HG03520 (cell line): ENCODE data around the gene CACNA2D3.

ENCODE experiments used
- ATAC-seq: cut with Tn5 transposase; IDR thresholded peaks from one replicate; pipeline ENCODE4 v1.9.1; 2021; ENCODE audit warnings: mild to moderate bottlenecking, moderate library complexity; ENCODE audit not compliant: unreplicated experiment

Gene CACNA2D3

GRCh38 chr3:54126551-54126950, 4.2 kb downstream of the CACNA2D3 start:
- no peak for ATAC-seq

- no peak for ATAC-seq
These were observed 5.2 kb downstream of the CACNA2D3 start for GRCh38 chr3:54127499-54128056.

DNA sequence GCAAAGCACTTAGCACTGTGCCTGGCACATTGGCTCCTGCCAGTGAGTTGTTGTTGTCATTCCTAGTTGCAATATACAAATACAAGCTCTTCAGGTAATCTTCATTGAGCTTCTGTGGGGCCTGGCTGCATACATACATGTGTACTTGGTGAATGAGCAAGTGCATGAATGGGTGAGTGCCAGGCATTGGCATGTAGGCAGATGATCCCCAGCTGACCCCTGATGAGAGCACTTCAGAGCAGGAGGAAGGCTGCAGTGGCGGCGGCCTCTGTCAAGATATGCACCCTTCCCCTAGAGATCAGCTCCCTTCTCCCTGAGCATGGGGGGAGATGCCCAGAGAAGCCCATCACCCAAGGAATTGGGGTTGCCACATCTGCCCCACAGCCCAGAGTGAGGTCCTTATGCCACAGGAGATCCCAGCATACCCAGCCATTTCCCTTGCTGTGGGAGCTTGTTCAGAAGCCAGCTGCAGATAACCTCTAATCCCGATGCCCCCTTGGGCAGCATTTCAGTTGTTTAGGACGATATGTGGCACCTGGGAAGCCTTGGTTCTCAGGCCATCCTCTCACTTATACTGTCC, 8.8 kb downstream of the CACNA2D3 start:
- no peak for ATAC-seq

DNA sequence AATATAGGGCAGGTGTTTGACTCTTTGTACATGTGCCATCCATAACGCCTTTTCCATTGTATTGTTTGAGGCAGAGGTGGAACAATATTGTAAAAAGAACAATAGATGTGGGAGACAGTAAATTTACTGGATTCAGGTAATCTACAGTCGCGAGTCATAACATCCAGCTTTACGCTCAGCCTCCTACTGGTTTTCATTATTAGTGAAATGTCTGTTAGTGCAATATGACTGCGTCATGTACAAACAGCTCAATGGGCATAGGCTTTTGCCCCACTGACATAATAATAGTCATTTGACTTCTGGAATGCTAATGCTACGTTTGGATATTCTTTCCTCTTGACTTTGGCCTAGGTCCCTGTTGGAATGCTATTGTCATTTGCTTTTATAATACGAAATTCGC, 9.5 kb downstream of the CACNA2D3 start:
- ATAC-seq, result no peak

DNA sequence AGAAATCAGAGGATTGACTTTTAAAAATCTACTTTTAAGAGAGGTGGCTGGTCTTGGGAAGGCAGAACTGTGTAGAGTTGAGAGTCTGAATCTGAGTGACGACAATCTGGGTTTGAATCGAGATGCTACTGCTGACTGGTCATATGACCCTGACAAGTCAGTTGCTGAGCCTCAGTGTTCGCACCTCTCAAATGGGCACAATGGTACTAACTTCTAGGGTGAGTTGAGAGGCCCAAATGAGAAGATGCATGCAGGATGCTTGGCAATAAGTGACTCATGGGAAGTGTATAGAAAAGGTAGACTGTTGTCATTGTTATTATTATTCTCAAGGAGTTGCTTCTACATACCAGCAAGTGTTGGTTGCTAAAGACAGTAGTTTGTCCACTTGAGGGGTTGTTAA, 10.3 kb downstream of the CACNA2D3 start:
- no peak for ATAC-seq

- no peak for ATAC-seq
These were observed 10.8 kb downstream of the CACNA2D3 start for GRCh38 chr3:54133196-54133595.

- ATAC-seq, result no peak
These were observed 11.8 kb downstream of the CACNA2D3 start for GRCh38 chr3:54134155-54134554.

DNA sequence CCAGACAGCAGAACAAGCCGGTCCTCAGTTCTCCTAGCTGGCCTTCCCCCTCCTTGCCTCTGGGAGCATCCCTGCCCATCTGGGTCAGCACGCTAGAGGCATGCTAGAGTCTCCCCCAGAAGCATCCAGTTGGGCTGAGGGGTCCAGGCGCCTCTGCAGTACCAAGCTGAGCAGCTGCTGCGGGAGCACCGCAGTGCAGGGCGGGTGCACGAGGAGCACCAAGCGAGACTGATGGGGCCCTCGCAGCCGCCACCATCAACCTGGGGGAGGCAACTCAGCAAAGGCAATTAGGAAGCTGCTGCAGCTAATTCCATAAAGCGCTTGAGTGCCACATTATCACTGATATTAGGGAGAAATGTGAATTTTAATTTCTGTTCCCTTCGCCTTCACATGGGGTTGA, 12.4 kb downstream of the CACNA2D3 start:
- no peak for ATAC-seq

GRCh38 chr3:54137311-54137710, 15.0 kb downstream of the CACNA2D3 start:
- ATAC-seq, result no peak

GRCh38 chr3:54138937-54139547, 16.7 kb downstream of the CACNA2D3 start:
- ATAC-seq, result no peak

- no peak for ATAC-seq
These were observed 17.3 kb downstream of the CACNA2D3 start for GRCh38 chr3:54139630-54140029.

GRCh38 chr3:54144284-54144683, 21.9 kb downstream of the CACNA2D3 start:
- ATAC-seq, result no peak

DNA sequence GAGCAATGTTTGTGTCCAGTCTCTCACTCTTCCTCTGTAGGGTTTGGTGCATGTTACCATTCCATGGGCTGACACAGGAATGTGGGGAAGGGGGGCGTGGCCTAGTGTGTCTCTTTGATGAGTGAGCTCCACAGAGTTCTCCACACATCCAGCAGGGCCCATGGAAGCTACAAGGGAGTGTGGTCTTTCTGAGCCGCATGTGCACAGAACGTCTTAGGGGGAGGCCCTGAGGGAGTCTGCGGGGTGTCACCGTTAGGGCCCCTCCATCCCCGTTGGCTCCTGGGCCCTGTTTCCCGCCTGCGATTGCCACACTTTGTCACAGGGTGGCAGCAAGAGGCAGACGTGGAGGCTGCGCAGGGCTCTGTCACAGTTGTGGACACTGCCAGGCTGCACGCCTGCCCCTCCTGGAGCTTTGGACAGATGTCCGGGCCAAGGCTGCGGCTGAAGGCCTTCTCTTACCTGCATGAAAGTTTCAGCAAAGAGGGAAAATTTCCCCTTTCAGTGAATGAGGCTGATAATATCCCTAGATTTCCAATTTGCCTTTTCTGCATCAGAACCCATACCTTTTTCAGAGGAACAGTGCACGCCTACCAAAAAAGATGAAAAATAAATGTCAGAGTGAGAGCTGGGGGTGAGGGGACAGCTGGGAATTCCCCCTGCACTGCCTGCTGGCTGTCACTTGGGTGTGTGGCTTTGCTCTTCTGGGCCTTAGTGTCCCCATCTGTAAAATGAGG, 24.3 kb downstream of the CACNA2D3 start:
- no peak for ATAC-seq

DNA sequence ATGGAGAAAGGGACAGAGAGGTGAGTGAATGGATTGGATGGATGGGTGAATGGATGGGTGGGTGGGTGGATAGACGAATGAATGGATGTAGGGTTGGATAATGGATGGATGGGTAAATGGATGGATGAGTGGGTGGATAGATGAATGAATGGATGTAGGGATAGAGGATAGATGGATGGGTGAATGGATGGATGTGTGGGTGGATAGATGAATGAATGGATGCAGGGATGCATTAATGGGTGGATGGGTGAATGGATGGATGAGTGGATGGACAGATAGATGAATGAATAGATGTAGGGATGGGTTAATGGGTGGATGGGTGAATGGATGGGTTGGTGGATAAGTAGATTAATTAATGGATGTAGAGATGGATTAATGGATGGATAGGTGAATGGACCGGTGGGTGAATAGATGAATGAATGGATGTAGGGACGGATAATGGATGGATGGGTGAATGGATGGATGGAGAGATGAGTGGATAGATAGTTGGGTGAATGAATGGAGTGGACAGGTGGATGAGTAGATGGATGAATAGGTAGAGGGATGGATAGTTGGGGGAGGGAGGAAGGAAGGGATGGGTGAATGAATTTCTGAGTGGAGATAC, 28.6 kb downstream of the CACNA2D3 start:
- no peak for ATAC-seq

- no peak for ATAC-seq
These were observed 31.1 kb downstream of the CACNA2D3 start for GRCh38 chr3:54153477-54153876.

DNA sequence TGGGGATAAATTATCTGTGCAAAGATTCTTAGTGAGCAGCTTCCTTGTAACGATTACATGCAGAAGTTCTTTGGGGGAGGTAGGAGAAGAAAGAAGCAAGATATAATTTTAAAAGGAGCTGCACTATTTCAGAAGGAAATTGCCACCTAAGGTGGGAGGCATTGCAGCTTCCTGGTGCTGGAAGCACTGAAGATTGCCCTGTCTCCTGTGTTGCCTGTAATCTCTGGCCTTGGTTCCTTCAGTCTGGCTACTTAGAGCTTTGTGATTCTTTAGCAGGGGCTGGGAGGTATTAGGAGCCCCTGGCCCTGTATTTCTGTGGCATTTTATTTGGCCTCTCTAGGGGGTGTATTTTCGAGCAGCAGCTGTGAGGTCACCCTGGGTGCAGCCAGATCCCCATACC, 35.5 kb downstream of the CACNA2D3 start:
- ATAC-seq, result no peak

DNA sequence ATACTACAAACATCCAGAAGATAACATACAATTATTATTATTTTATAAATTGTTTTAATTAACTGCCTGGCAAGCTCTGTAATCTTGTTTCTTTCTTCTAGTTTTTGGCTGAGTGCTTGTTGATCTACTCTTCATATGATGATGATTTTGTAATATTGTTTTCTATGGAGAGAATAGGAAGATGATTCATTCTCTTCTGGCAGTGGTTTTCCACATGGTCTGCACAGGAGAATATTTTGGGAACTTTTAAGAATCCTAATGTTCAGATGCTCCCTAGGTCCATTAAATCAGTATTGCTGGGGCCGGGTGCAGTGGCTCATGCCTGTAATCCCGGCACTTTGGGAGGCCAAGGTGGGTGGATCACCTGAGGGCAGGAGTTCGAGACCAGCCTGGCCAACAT, 37.6 kb downstream of the CACNA2D3 start:
- no peak for ATAC-seq

- ATAC-seq, result no peak
These were observed 41.1 kb downstream of the CACNA2D3 start for GRCh38 chr3:54163441-54163840.

- no peak for ATAC-seq
These were observed 42.0 kb downstream of the CACNA2D3 start for GRCh38 chr3:54164192-54164975.

DNA sequence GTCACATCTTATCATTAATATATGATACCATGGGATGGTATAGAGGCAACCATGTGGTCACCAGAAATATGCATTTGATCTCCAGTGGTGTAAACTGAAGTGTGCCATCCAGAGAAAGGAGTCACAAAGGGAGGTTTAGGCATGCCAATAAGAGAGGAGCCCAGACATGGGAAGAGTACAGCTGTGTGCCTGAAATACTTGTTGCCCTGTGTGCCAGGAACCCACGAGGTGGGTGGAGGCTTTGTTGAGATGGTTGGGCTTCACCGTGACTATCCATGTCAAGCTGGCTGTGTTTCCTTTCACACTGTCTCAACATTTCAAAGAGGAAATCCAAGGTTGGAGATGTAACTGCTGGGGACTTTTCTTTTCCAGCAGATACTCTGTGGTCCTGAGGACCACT, 43.5 kb downstream of the CACNA2D3 start:
- ATAC-seq, result no peak

DNA sequence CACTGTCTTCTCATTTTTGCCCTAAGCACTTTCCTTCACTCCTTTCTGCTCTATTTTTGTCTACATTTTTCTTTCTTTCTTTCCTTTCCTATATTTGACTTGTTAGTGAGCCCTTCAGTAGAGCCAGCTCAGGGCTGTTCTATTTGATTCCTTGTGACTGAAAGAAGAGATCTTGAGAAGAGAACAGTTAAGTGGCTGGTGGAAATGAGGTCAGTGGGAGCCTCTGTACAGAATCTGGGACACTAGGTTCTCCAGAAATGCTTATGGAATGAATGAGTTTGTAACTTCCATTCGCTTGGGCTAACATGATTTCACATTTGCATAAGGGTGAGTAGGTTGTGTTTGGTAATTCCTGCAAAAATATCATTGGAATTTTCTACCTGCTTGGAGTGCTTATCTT, 45.6 kb downstream of the CACNA2D3 start:
- no peak for ATAC-seq
